ENCODE data around the gene LRRN4. TPM values are rescaled to one million over a fixed set of nuclear protein-coding genes. Genes with fewer than 3 reads are reported as not detected.

LRRN4 gene
- 0.13 TPM for polyA plus RNA-seq (2013, experiment 1 of 2; ENCODE audit: insufficient read length)
- 0.05 TPM for polyA plus RNA-seq (2013, experiment 2 of 2; ENCODE audit: insufficient read length)

DNA sequence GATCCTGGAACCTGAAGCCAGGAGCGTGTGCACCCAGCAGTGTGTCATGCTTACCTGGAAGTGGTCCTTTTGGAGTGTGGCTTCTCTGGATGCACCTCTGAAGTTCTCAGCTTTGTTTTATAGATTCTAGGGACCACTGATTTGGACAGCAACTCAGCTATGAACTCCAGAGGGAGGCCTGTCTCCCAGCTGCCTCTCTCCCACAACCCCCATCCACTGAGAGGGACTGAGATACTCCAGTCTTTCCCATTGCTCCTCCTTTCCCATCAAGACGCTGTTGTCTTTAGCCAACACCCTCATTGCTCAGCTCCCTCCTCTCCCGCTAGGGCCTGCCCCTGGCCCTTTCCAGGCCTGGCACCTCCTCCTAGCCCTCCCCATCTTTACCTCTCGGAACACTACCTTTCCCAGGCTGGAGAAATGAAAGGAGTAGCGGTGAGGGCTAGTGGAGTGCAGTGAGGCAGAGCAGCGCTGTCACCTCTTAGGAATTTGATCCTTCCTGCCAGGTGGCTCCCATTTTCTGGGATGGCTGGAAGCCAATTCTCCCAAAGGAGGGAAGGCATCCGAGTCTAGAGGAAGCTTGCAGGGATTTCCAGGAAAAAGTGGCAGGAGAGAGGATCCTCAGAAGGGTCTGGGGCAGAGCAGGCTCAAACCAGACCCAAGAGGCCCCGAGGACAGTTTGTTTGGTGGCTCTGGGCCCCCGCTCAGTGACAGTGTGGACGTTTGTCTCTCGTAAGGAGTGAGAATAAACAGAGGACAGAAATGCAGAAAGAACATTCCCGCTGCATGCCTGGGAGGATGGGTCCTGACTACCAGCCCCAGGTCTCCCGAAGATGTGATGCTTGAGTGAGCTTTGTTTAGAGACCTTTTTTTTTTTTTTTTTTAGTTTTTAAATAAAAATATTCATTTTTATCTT is at the start of gene LRRN4:
Gene LRRN4, minus strand, starts transcription at position 285 of the 913 bp plus-strand sequence. CDS start 1,261 bp downstream, outside the sequence.
- peak; percentile 11 for DNase-seq

DNA sequence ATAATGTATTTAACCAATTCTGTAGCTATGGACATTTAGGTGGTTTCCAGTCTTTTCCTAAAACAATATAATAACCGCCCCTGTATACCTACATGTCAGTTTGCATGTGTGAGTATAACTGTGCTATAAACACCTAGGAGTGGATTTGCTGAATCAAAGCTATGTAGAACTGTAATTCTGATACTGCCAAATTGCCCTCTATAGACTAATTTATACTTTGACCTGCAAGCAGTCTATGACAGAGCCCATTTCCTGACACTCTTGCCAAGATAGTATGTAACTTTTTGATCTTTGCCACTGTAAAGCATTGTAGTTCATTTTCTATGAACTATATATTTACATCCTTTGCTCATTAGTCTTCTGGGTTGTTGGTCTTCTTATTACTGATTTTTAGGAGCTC is 49.4 kb upstream of the LRRN4 start:
- no peak for DNase-seq

DNA sequence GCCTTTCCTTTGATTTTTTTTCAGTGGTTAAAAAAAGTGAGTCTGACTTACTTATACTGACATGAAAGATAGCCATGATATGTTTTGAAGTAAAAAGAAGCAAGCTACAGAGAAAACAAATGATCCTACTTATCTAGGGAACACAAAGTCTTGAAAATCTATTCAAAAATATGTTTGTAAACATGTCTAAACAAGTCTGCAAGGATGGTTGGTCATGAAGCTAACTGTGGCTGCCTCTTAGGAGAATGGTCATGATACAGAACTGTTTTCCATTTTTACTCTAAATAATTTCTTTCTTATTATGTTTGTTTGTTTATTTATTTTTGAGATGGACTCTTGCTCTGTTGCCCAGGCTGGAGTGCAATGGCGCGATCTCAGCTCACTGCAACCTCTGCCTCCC is 47.5 kb upstream of the LRRN4 start:
- DNase-seq, result no peak

DNA sequence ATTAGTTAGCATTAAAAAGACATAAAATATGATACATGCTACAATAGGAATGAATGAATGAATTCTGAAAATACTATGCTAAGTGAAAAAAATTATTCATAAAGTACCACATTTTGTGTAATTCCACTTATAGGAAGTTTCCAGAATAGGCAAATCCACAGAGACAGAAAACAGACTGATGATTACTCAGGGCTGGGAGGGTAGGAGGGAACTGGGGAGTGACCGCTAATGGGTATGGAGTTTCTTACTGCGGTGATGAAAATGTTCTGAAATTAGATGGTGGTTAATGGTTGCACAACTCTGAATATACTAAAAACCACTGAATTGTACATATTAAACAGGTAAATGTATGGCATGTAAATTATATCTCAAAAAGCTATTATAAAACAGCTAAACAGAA is 46.4 kb upstream of the LRRN4 start:
- DNase-seq, result no peak

DNA sequence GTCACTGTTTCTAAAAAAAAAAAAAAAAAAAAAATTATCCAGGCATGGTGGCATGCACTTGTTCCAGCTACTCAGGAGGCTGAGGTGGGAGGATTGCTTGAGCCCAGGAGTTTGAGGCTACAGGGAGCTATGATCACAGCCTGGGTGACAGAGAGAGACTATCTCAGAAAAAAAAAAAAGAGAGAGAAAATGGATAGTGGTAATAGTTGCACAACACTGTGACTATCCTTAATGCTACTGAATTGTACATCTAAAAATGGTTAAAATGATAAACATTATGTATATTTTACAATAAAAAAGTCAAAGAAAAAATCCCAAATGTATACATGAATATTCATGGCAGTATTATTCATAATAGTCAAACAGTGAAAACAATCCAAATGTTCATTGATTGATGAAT is 46.0 kb upstream of the LRRN4 start:
- DNase-seq, result no peak

DNA sequence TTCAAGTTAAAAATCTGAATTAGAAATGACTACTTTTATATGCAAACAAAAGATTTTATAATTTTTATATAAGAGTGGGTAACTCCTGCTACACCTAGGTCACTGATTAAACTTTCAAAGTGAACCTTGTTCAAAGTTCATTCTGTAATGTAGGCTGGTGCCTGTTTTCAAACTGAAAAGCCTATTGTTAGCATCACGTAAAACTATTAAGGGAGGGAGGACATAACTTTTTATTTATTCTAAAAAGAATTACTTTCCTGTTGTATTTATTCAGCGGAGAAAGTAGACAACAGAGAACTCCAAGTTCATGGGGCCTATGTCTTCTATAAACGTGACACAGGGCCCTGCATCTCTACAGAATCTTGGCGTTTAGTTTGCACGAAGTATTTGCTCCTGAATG is 41.5 kb upstream of the LRRN4 start:
- DNase-seq, result no peak

DNA sequence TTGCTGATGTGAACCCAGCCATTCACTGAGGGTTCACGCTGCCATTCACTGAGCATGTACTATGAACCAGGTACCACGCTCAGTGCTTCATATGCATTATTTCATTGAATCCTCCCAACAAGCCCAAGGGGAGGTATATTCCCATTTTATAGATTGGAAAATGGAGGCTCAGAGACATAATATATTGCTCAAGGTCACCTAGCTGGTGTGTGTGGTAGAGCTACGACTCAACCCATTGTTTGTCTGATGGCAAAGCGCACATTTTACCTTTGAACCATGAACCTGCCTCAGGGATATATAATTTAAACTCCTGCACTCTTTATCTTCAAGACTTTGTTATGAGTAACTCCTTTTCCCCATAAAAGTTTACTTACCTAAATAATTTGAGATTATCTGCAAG is 40.7 kb upstream of the LRRN4 start:
- DNase-seq, result no peak

DNA sequence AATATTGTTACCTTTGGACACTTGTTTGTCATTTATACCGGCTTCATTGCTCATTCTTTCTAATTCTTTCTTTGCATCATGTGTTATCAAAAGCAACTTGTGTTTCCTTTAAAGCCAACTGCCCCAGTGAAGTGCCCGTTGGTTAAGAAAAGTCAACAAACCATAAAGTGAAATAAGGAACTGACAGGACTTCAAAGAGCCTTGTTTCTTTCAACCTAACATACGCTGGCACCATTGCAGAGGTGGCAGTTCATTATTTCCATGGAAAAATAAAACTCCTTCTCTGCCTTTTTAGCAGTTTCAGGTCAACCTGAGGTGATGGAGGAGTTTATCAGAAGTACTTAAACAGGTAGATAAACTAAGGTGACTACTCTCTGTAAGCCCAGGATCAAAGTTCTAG is 40.2 kb upstream of the LRRN4 start:
- no peak for DNase-seq

DNA sequence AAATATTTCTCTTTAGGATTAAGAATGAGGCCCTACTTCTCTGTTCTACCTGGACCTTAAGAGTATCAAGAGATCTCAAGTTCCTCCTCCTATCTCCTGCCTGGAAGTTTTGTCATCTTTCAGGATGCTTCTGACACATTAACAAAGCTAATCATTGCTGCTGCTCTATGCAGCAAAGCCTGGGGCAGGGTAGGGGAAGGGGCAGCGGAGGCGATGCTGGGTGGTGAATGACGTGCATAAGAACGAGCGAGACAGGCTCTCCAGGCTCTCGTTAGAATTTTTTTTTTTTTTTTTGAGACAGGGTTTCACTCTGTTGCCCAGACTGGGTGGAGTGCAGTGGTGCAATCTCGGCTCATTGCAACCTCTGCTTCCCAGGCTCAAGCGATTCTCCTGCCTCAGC is 37.8 kb upstream of the LRRN4 start:
- DNase-seq, result no peak

DNA sequence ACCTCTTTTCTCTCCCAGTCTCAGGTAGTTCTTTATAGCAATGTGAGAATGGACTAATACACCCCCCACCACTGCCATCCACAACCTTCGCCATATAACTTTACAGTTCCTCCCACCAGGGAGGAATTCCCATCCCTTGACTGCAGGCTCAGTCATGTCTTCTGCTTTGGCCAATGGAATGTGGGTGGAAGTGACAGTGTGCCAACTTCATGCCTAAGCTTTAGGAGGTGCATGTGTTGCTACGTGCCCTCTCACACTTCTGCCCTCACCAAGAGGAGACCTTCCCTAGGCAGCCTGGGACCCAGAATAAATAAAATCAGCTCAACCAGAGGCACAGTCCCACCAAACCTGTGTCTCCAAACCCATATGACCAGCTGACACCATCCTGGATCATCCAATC is 33.0 kb upstream of the LRRN4 start:
- no peak for DNase-seq

DNA sequence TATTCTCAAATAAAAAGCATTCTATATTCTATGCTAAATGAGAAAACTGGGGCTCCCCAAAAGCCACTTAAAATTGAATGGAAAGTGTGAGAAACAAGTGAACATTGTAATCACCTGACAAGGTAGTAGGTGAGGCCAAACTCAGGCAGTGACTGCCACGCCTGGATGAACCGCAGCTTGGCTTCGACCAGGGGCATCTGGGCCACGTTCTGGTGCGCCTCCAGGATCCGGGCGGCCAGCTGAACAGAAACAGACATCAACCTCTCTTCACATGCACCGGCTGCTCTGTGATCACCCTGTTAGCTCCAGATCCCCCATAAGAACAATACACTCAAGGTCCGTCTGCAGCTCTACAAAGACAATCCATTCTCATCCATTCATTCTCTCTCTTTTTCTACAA is 30.1 kb upstream of the LRRN4 start:
- no peak for DNase-seq

DNA sequence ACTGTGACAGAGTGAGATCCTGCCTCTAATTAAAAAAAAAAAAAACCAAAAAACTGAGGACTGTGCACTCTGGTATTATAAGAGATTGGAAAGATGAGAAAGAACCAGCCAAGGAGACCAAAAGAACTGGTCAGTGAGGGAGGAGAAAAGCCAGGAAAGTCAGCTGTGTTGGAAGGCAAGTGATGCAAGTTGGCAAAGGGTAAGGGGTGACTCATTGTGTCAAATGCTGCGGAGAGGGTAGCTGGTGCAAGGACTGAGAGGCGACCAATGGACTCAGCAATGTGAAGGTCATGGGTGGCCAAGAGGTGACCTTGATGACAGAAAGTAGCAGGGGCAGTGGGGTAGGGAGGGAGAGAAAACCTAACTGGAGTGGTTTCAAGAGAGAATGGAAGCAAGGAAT is 27.4 kb upstream of the LRRN4 start:
- DNase-seq, result no peak

DNA sequence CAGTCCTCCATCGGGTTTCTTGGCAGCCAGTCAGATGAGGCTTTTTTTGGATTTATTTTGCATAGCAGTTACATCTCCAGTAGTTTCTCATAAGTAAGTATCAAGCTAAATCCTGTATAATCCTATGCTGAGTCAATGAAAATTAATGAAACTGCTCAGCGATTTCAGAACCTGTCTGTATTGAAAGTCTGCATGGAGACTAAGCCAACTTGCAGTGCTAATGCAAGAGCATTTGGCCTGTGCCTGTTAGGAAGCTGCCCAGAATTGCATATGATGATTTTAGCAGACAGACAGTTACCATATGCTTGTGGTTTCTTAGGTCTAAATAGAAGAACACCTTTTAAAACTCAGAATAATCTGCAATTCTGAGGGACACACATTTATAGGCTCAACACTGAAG is 25.2 kb upstream of the LRRN4 start:
- no peak for DNase-seq

DNA sequence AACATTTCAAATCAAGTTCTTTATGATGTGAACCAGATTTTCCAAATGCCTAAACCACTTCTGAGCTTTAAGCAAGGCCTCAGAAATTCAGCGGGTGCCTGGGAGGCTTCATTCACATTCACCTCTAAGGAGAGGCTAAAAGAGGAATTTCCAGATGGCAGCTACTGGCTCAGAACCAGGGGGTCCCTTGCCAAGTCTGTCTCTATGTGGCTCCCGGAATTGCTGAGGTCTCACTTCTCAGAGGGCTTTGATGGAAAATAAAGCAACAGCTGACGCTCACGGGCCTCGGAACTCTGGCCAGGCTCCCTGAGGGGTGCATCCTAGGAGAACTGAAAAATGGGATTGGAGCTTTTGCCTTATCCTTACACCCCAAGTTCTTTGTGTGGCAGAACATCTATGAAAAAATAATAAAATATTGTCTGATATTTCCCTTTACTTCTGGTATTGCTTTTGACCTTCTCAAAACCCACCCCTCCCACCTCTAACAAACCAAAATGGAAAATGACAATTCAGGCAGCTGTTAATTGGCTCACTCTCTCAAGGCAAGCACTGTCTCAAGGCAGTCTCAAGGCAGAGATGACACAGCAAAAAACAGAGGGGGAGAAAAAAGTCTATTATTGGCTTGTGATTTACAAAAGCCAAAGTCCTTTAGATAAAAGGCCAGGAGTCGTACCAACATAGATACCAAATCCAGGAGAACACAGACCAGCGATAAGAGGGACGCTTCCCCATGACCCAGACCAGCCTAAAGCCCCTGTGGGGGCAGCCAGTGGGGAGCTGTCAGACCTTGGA is 21.8 kb upstream of the LRRN4 start:
- DNase-seq, result no peak

DNA sequence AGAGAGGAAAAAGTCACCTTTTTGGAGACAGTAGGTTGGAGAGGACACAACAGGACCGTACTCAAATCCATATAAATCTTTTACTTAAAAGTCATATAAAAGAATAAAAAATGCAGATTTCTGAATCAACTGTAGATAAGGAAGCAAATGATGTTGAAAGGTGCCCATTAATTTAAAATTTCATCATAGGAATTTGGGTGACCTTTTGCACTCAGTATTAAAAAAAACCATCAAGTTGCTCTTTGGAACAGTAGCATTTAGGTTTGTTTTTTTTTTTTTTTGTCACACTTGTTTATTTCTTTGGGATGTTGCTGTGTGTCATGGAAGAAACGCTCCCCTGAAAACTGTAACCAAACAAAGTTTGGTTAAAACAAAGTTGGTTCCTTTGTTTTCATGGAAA is 20.9 kb upstream of the LRRN4 start:
- no peak for DNase-seq

DNA sequence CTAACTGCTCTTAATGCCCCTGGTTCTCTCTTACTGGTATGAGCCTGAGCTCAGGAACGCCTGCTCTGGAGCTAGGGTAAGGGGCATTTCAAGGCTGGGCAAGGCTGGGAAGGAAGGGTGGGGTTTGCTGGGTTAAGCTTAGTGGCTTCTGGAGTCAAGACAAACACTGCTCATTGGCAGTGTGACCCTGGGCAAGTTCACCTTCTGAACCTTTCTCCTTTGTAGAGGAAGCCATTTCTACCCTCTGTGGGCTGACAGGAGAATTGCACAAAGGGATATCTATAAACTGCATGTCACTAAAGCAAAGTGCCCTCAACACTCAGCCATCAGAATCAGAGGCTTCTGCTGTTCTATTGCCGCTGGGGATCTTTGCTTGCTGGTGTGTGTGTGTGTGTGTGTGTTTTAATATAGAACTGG is 20.3 kb upstream of the LRRN4 start:
- DNase-seq, result no peak

DNA sequence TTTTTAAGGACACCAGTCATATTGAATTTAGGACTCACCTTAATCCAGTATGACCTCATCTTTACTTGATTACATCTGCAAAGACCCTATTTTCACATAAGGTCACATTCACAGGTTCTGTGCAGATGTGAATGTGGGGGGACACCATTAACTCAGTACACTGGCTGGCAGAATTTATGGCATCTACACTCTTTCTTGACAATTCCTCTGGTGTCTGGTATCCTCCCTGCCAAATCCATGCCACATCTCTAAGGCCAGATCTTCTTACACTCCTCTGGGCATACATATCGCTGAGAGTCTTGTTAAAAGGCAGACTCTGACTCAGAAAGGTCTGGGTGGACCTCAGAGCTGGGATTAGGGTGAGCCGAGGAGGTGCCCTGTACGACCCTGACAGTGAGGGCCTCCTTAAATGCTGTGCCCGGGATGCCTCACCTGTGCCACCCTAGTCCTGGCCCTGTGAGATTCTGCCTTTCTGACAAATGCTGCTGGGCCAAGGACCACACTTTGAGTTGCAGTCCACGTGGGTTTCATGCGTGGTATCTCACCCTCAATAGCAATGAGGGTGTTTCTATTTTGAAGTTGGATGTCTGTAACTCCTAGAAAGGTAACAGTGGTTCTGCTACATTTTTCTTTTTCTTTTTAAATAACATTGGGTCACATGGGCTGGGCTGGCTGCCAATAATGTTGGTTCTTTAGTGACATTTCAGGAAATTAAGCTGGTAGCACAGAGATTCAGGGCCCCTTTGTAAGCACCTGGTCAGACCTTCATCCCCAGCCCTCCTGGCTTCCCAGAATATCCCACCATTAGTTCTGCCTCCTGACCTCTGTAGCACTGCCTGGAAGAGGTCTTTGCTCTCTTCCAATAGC is 17.2 kb upstream of the LRRN4 start:
- DNase-seq, result no peak

DNA sequence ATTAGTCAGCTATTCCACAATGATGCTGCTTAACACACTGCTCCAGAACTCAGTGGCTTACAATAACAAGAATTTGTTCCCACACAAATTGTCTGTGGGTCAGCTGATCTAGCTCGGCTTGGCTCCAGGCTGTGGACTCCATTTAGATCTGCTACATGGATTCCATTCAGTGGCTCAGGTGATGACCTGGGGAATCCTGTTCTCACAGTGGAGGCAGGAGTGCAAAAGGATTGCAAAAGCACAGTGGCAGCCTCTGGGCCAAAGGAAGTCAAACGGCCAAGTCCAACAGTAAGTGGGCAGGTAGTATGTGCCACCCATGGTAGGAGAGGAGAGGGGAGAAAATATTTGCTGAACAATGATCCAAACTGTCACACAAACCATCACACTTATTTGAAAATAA is 15.8 kb upstream of the LRRN4 start:
- DNase-seq, result no peak

DNA sequence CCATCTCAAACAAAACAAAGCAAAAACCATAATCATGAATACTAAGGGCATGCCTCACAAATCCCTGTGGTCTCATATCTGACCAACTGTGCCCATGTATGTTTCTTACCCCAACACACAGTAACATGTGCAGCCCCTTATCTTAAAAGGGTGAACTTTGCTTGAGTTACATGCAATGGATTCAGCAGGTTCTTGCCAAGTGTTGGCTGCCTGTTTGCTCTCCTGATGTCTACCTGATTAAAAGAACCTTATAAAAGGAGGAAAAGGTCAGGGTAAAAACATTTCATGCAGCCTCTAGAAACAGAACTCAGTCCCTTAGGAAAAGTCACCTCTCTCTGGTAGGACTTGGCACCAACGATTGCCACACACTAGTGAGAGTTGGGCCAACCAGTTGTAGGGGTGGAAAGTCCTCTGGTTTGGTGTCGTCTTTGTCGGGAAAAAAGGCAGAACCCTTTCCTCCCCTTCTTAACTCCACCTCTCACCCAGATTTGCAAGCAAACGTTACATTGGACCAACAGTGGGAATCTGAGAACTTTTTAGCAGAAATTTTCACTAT is 14.0 kb upstream of the LRRN4 start:
- no peak for DNase-seq

DNA sequence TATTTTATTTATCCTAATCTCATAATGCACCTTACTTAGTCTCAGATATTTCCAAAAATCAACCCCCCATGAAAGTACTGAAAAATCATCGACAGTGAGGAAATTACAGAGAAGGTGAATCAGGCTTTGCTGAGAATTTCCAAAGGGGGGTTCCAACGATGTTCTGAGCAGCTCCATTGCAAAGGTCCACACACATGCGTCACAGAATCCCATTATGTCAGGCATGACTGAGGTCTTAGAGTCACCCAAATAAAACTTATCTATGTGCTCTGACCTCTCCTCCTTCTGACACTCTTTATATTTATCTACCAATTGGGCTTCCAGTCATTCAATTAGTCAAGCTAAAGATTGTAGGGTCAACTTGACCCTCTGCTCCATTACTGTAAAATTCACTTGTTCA is 12.7 kb upstream of the LRRN4 start:
- DNase-seq, result no peak

DNA sequence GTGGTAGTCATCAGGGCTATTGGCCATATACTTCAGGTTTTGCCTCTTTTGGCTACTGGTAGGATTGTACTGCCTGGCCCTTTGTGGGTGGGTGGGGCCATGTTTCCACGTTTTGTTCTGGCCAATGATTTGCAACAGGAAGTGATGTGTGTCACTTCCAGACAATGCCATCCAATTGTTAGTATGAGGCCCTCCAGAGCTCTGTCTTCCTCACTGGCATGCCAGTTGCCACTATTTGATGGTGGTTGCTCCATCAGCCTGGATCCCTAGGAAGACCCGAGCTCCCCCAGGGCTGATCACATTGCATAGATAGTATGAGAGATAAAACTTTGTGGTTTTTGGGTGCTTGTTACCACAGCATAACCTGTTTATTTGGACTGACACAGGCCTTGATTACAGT is 7.7 kb upstream of the LRRN4 start:
- DNase-seq, result no peak

DNA sequence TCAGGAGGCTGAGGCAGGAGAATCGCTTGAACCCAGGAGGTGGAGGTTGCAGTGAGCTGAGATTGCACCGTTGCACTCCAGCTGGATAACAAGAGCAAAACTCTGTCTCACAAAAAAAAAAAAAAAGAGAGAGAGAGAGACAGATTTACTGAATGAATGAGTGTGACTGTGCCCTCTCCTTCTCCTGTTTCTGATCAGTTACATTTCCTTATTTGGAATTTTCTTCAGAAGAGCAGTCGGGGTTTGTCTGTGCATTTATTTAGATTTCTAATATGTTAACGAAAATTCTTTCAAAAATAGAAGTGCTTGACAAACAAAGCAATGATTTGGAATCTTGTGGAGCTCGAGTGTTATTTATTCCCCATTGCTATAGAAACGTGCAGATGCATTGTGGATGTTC is 6.4 kb upstream of the LRRN4 start:
- DNase-seq, result peak; percentile 9
